Putamen (tissue), 1 donor: ENCODE data around the gene PLPPR4.

Experiments used
- DNase-seq: peaks from one replicate; pipeline ENCODE4 v3.0.0-alpha.2; 2016; ENCODE audit warnings: low spot score

PLPPR4 gene

DNA sequence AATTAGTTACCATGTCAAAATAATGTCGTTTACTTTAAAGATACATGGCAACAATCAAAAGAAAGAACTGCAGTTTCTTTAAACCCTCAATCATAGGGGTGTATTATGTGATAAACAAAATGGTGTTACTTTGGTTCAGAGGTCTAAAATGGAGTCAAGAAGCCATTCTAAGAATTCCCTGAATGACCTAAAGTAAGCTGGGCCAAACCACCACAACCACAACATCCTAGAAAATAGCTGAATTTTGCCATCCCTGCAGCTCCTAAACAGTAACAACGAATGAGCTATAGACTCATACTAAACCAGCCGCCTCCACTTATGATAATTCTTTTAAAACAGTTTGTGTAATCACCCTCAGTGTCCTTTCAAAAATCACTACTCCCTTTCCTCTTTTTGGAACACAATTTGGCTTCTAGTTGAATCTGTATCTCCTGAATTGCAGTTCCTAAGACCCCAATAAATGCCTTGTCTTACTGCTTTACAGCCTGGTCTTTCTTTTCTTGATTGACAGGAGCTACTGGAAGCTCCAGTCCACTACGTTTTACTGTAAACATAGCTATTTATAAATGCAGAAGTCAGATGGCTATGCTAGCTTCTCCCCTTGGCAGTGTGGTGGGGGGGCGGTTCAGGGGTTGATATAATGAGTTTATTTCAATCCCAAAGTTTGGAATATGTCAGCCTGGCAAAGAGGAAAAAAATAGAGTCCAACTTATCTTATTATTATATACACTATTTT lies 84.3 kb downstream of the PLPPR4 start:
- DNase-seq, result no peak

GRCh38 chr1:99352821-99353220 lies 88.5 kb downstream of the PLPPR4 start:
- DNase-seq, result no peak

GRCh38 chr1:99358770-99359169 lies 94.5 kb downstream of the PLPPR4 start:
- no peak for DNase-seq
